WTC11 (cell line): ENCODE results near the gene AVPR1A. TPM values are rescaled to one million over a fixed set of nuclear protein-coding genes. Genes with fewer than 3 reads are reported as not detected.

Source experiments
- ATAC-seq: fragments of 200-7000 bp; cut with Tn5 transposase; 2 replicates; pipeline ENCODE4 v1.10.0; 2021; ENCODE audit warnings: mild to moderate bottlenecking, moderate library complexity
- CTCF ChIA-PET: fragments of 300-600 bp; sonication (Branson Sonifier 250); formaldehyde crosslinking; loops from one replicate; lab custom pipeline; 2021; ENCODE audit warnings: antibody characterized with exemption; lab: Charles Lee
- POLR2A ChIA-PET: fragments of 350-600 bp; sonication (Branson Sonifier 250); formaldehyde crosslinking; loops from one replicate; lab custom pipeline; 2021; ENCODE audit warnings: antibody characterized with exemption; lab: Charles Lee
- DNase-seq: peaks from one replicate; pipeline ENCODE4 v3.0.0; 2021; ENCODE audit warnings: low spot score
- H3K27ac Mint-ChIP-seq: 2 replicates; pipeline ENCODE4 v1.8.0; 2021; ENCODE audit warnings: mixed read lengths
- H3K27me3 Mint-ChIP-seq: 2 replicates; pipeline ENCODE4 v1.8.0; 2021; ENCODE audit warnings: low read depth, mild to moderate bottlenecking, moderate library complexity, mixed read lengths
- H3K36me3 Mint-ChIP-seq: 2 replicates; pipeline ENCODE4 v1.8.0; 2021; ENCODE audit warnings: mixed read lengths
- H3K4me1 Mint-ChIP-seq: 2 replicates; pipeline ENCODE4 v1.8.0; 2022; ENCODE audit warnings: mixed read lengths
- H3K4me3 Mint-ChIP-seq: 2 replicates; pipeline ENCODE4 v1.8.0; 2021; ENCODE audit warnings: mild to moderate bottlenecking, moderate library complexity, mixed read lengths
- H3K9me3 Mint-ChIP-seq: 2 replicates; pipeline ENCODE4 v1.8.0; 2021; ENCODE audit warnings: mixed read lengths
- ATF1 ChIP-seq: sonication (generic); formaldehyde crosslinking; IDR thresholded peaks from 2 replicates; pipeline ENCODE4 v1.8.1; 2023; ENCODE audit warnings: mild to moderate bottlenecking, moderate library complexity, missing genetic modification reagents
- CBFB ChIP-seq: sonication (generic); formaldehyde crosslinking; IDR thresholded peaks from 2 replicates; pipeline ENCODE4 v1.8.1; 2022; ENCODE audit warnings: mild to moderate bottlenecking, low read depth, missing genetic modification reagents
- ESRRA ChIP-seq: sonication (generic); formaldehyde crosslinking; IDR thresholded peaks from 2 replicates; pipeline ENCODE4 v1.8.1; 2022; ENCODE audit warnings: mild to moderate bottlenecking, missing genetic modification reagents, borderline replicate concordance
- KAT7 ChIP-seq: sonication (generic); formaldehyde crosslinking; IDR thresholded peaks from 2 replicates; pipeline ENCODE4 v1.8.1; 2023; ENCODE audit warnings: missing genetic modification reagents, mild to moderate bottlenecking, borderline replicate concordance
- MYBL2 ChIP-seq: sonication (generic); formaldehyde crosslinking; IDR thresholded peaks from 2 replicates; pipeline ENCODE4 v1.8.1; 2023; ENCODE audit warnings: mild to moderate bottlenecking, moderate library complexity, missing genetic modification reagents
- NR2C2 ChIP-seq: sonication (generic); formaldehyde crosslinking; IDR thresholded peaks from 2 replicates; pipeline ENCODE4 v1.8.0; 2022; ENCODE audit warnings: mild to moderate bottlenecking, missing genetic modification reagents
- SMAD4 ChIP-seq: sonication (generic); formaldehyde crosslinking; IDR thresholded peaks from 2 replicates; pipeline ENCODE4 v1.8.0; 2022; ENCODE audit warnings: mild to moderate bottlenecking, missing genetic modification reagents
- SOX15 ChIP-seq: fragments of 250-450 bp; sonication (Bioruptor Pico); IDR thresholded peaks from 2 replicates; pipeline ENCODE4 v1.9.0; 2021; ENCODE audit warnings: mild to moderate bottlenecking
- ZNF423 ChIP-seq: fragments of 250-450 bp; sonication (Bioruptor Pico); IDR thresholded peaks from 2 replicates; pipeline ENCODE4 v2.1.2; 2022; ENCODE audit warnings: mild to moderate bottlenecking, moderate library complexity
- total RNA-seq: library from RNA; stranded (reverse); gene quantifications from 3 replicates; pipeline ENCODE4 v1.2.3, GENCODE V29; 2021
- TF ChIP-seq, protein P1 (sequence below): sonication (generic); formaldehyde crosslinking; IDR thresholded peaks from 2 replicates; pipeline ENCODE4 v1.8.1; 2023; ENCODE audit warnings: mild to moderate bottlenecking, missing genetic modification reagents, borderline replicate concordance
- TF ChIP-seq, protein P2 (sequence below): fragments of 250-450 bp; sonication (Bioruptor Pico); IDR thresholded peaks from 2 replicates; pipeline ENCODE4 v1.9.0; 2021; ENCODE audit warnings: mild to moderate bottlenecking

Gene AVPR1A
- total RNA-seq, 1 experiment from 2014 or later: 0.24 TPM

GRCh38 chr12:63144556-63144955 lies 6.4 kb downstream of the AVPR1A start:
- CTCF ChIA-PET: no interaction called here
- DNase-seq (no peak), ATAC-seq (no peak)
- Mint-ChIP-seq H3K27ac (no peak overlapping the region), H3K4me1 (peaks cover 3% of the 10 kb centered on the region), H3K36me3 (no peaks in the 10 kb centered on the region), H3K9me3 (no peaks in the 10 kb centered on the region), H3K27me3 (peaks cover 54% of the 10 kb centered on the region), H3K4me3 (no peak overlapping the region)
- TF ChIP-seq MYBL2 (CRISPR knock-in tag) (no peak), ZNF423 (no peak)
- TF ChIP-seq, protein P1, sequence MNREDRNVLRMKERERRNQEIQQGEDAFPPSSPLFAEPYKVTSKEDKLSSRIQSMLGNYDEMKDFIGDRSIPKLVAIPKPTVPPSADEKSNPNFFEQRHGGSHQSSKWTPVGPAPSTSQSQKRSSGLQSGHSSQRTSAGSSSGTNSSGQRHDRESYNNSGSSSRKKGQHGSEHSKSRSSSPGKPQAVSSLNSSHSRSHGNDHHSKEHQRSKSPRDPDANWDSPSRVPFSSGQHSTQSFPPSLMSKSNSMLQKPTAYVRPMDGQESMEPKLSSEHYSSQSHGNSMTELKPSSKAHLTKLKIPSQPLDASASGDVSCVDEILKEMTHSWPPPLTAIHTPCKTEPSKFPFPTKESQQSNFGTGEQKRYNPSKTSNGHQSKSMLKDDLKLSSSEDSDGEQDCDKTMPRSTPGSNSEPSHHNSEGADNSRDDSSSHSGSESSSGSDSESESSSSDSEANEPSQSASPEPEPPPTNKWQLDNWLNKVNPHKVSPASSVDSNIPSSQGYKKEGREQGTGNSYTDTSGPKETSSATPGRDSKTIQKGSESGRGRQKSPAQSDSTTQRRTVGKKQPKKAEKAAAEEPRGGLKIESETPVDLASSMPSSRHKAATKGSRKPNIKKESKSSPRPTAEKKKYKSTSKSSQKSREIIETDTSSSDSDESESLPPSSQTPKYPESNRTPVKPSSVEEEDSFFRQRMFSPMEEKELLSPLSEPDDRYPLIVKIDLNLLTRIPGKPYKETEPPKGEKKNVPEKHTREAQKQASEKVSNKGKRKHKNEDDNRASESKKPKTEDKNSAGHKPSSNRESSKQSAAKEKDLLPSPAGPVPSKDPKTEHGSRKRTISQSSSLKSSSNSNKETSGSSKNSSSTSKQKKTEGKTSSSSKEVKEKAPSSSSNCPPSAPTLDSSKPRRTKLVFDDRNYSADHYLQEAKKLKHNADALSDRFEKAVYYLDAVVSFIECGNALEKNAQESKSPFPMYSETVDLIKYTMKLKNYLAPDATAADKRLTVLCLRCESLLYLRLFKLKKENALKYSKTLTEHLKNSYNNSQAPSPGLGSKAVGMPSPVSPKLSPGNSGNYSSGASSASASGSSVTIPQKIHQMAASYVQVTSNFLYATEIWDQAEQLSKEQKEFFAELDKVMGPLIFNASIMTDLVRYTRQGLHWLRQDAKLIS (CRISPR knock-in tag): no peak
- POLR2A ChIA-PET: no interaction called here

DNA sequence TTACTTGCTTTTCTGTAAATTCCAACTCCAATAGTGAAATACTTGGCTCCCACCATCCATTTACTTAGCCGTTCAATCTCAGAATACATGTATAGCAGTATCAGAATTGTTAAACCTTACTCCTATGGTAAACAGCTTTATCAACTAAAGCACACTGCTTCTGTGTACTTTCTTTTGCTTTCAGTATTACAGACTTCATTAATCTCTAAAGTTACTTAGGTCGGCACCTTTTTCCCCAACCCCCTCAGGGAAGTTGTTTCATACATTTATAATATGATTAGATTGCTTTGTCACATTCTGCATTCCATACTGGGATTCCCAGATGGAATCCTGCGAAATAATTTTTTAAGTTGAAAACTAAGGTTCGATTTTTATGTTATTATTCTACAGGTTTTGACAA lies 12.5 kb downstream of the AVPR1A start:
- DNase-seq (no peak), ATAC-seq (no peak)
- Mint-ChIP-seq H3K27ac (no peak overlapping the region), H3K27me3 (no peaks in the 10 kb centered on the region), H3K36me3 (no peaks in the 10 kb centered on the region), H3K9me3 (no peaks in the 10 kb centered on the region), H3K4me1 (no peaks in the 10 kb centered on the region), H3K4me3 (no peak overlapping the region)
- POLR2A ChIA-PET: no interaction called here
- CTCF ChIA-PET: no interaction called here
- TF ChIP-seq KAT7 (CRISPR knock-in tag) (no peak), NR2C2 (CRISPR knock-in tag) (no peak)
- TF ChIP-seq, protein P2, sequence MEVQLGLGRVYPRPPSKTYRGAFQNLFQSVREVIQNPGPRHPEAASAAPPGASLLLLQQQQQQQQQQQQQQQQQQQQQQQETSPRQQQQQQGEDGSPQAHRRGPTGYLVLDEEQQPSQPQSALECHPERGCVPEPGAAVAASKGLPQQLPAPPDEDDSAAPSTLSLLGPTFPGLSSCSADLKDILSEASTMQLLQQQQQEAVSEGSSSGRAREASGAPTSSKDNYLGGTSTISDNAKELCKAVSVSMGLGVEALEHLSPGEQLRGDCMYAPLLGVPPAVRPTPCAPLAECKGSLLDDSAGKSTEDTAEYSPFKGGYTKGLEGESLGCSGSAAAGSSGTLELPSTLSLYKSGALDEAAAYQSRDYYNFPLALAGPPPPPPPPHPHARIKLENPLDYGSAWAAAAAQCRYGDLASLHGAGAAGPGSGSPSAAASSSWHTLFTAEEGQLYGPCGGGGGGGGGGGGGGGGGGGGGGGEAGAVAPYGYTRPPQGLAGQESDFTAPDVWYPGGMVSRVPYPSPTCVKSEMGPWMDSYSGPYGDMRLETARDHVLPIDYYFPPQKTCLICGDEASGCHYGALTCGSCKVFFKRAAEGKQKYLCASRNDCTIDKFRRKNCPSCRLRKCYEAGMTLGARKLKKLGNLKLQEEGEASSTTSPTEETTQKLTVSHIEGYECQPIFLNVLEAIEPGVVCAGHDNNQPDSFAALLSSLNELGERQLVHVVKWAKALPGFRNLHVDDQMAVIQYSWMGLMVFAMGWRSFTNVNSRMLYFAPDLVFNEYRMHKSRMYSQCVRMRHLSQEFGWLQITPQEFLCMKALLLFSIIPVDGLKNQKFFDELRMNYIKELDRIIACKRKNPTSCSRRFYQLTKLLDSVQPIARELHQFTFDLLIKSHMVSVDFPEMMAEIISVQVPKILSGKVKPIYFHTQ (CRISPR knock-in tag): no peak

- no peaks in the 10 kb centered on the region for H3K9me3 Mint-ChIP-seq
- H3K4me3 Mint-ChIP-seq: no peak overlapping the region
- no peaks in the 10 kb centered on the region for H3K27me3 Mint-ChIP-seq
- no peak for TF ChIP-seq SMAD4 (CRISPR knock-in tag)
- ATAC-seq (no peak), DNase-seq (no peak)
- CTCF ChIA-PET: interaction anchor here (2.1 kb wide), 1 partner anchor 18 kb away, joined by 14 read pairs; the partner anchor contains the start of gene AVPR1A
- POLR2A ChIA-PET: no interaction called here
- no peaks in the 10 kb centered on the region for H3K36me3 Mint-ChIP-seq
- H3K4me1 Mint-ChIP-seq: no peaks in the 10 kb centered on the region
- no peak overlapping the region for H3K27ac Mint-ChIP-seq
Measured at GRCh38 chr12:63133981-63134380, 17.0 kb downstream of the AVPR1A start.

DNA sequence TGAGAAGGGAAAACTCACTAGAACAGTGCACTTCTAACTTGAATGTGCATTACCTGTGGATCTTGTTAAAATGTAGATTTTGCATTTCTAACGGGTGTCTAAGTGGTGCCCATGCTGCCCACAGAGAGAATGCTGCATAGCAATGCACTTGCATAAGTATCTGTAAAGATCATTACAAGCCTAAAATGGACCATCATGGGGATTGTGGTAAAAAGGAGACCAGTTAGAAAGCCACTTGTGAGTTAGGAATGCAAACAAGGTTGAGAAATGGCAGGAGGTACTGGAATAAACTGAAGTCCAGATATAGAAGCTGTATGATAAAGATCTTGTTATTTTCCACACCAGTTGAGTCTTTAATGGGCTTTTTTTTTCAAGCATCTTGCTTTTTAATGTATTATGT lies 18.8 kb downstream of the AVPR1A start:
- Mint-ChIP-seq H3K9me3 (no peaks in the 10 kb centered on the region), H3K4me1 (no peaks in the 10 kb centered on the region), H3K4me3 (no peak overlapping the region), H3K27ac (no peak overlapping the region), H3K27me3 (0 out of 2 replicates have a peak, but pooled peaks cover 4% of the 10 kb centered on the region), H3K36me3 (no peaks in the 10 kb centered on the region)
- ChIA-PET POLR2A (interaction anchor here (0.7 kb wide), 1 partner anchor 846 kb away, joined by 3 read pairs; no protein-coding TSS in a partner anchor), CTCF (interaction anchor here (1.7 kb wide), 1 partner anchor 19 kb away, joined by 5 read pairs; the partner anchor contains the start of gene AVPR1A)
- DNase-seq: no peak
- no peak for ATAC-seq
- no peak for TF ChIP-seq CBFB (CRISPR knock-in tag)
- no peak for TF ChIP-seq ATF1
- no peak for TF ChIP-seq ESRRA (CRISPR knock-in tag)
- no peak for TF ChIP-seq SOX15 (CRISPR knock-in tag)
- no peak for TF ChIP-seq ZNF423
